Measurements from ENCODE around the gene ELMO1. TPM values are rescaled to one million over a fixed set of nuclear protein-coding genes. Genes with fewer than 3 reads are reported as not detected.

ELMO1 gene
- total and polyA plus RNA-seq, 2 of the 13 experiments (the other 11 are each of a cell fraction or from before 2014, with no cell fraction given): 0.11 to 0.17 TPM

DNA sequence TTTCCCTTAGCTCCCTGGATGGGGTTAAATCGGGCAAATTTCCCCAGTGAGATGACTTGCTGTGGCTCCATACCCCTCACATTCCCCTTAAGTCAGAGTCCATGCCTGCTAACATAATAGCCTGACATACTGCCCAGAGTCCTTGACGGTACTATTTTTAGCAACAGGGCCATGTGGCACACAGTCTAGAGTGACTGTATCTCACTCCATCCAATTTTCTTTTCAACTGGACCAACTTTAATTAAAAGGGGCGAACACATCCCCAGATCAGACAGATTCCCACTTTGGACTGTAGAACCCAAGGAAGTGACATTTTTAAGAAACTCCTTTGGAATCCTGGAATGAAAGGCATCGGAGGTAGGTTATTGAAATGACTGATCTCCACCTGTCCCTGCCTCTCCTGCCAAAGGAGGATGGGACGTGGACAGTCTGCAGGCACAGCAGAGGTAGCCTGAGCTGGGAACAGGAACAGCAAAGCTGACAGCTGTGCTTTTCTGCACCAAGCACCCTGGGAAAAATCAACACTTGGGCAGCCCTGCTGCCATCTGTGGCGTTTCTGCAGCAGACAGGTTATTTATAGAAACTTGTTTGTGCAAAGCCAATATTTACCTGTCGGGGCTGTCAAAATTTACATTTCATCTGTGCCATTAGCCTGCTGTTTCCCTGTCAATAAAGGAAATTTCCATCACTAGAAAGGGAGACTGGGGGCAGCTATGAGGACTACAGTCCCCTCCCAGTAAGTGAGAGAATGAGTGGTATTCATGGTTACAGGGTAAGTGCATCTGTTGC is 502.9 kb downstream of the ELMO1 start (continued):
- TF ChIP-seq SALL2 (CRISPR knock-in tag; IDR thresholded peaks at IDR 0.05): 0 out of 2 replicates have a peak, but pooled peaks have one; percentile 52
- TF ChIP-seq SIX1 (CRISPR knock-in tag; IDR thresholded peaks at IDR 0.05; ENCODE audit: borderline replicate concordance): peak; percentile 64; the same call in 1 of the 2 replicates
- peak; percentile 91 for TF ChIP-seq MIXL1 (CRISPR knock-in tag; IDR thresholded peaks at IDR 0.05)
- peak; percentile 75; the same call in 1 of the 2 replicates for TF ChIP-seq HMG20B (CRISPR knock-in tag; conservative IDR thresholded peaks at IDR 0.05)
- TF ChIP-seq, protein P1, sequence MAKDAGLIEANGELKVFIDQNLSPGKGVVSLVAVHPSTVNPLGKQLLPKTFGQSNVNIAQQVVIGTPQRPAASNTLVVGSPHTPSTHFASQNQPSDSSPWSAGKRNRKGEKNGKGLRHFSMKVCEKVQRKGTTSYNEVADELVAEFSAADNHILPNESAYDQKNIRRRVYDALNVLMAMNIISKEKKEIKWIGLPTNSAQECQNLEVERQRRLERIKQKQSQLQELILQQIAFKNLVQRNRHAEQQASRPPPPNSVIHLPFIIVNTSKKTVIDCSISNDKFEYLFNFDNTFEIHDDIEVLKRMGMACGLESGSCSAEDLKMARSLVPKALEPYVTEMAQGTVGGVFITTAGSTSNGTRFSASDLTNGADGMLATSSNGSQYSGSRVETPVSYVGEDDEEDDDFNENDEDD (CRISPR knock-in tag; IDR thresholded peaks at IDR 0.05; ENCODE audit: borderline replicate concordance): no peak
- TF ChIP-seq, protein P2, sequence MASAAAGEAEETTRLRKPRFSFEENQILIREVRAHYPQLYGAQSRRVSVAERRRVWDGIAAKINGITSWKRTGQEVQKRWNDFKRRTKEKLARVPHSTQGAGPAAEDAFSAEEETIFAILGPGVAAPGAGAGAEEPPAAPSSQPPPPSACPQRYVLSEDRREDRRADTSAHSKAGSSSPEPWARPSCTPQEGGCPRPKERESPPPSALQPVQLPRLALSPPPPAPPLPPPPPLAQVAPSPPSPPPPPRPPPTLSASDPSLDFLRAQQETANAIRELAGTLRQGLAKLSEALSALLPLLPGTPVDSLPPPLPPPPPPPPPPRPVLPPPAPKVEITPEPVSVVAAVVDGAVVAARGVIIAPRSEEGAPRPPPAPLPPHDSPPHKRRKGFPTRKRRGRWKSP (CRISPR knock-in tag; IDR thresholded peaks at IDR 0.05): peak; percentile 80
- TF ChIP-seq NR2C2 (CRISPR knock-in tag; IDR thresholded peaks at IDR 0.05; ENCODE audit: borderline replicate concordance): no peak
- TF ChIP-seq, protein P3, sequence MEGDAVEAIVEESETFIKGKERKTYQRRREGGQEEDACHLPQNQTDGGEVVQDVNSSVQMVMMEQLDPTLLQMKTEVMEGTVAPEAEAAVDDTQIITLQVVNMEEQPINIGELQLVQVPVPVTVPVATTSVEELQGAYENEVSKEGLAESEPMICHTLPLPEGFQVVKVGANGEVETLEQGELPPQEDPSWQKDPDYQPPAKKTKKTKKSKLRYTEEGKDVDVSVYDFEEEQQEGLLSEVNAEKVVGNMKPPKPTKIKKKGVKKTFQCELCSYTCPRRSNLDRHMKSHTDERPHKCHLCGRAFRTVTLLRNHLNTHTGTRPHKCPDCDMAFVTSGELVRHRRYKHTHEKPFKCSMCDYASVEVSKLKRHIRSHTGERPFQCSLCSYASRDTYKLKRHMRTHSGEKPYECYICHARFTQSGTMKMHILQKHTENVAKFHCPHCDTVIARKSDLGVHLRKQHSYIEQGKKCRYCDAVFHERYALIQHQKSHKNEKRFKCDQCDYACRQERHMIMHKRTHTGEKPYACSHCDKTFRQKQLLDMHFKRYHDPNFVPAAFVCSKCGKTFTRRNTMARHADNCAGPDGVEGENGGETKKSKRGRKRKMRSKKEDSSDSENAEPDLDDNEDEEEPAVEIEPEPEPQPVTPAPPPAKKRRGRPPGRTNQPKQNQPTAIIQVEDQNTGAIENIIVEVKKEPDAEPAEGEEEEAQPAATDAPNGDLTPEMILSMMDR (CRISPR knock-in tag; IDR thresholded peaks at IDR 0.05): peak; percentile 32
- TF ChIP-seq, protein P4, sequence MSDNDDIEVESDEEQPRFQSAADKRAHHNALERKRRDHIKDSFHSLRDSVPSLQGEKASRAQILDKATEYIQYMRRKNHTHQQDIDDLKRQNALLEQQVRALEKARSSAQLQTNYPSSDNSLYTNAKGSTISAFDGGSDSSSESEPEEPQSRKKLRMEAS (IDR thresholded peaks at IDR 0.05): peak; percentile 41; the same call in 1 of the 2 replicates
- TF ChIP-seq PCBP2 (optimal IDR thresholded peaks at IDR 0.05; ENCODE audit: low read depth, low read length, poor library complexity, severe bottlenecking): no peak
- TF ChIP-seq, protein P5, sequence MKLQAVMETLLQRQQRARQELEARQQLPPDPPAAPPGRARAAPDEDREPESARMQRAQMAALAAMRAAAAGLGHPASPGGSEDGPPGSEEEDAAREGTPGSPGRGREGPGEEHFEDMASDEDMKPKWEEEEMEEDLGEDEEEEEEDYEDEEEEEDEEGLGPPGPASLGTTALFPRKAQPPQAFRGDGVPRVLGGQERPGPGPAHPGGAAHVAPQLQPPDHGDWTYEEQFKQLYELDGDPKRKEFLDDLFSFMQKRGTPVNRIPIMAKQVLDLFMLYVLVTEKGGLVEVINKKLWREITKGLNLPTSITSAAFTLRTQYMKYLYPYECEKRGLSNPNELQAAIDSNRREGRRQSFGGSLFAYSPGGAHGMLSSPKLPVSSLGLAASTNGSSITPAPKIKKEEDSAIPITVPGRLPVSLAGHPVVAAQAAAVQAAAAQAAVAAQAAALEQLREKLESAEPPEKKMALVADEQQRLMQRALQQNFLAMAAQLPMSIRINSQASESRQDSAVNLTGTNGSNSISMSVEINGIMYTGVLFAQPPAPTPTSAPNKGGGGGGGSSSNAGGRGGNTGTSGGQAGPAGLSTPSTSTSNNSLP (IDR thresholded peaks at IDR 0.05; ENCODE audit: low read depth, low read length): peak; percentile 63; the same call in 1 of the 2 replicates
- TF ChIP-seq POLR2A (IDR thresholded peaks at IDR 0.05; ENCODE audit: insufficient read depth in 1 of 2, low read depth in 2 of 2, low read length in 2 of 2): no peak
- peak; percentile 90; the same call in 1 of the 2 replicates for TF ChIP-seq SMYD3 (CRISPR knock-in tag; IDR thresholded peaks at IDR 0.05)
- TF ChIP-seq REL (CRISPR knock-in tag; conservative IDR thresholded peaks at IDR 0.05): no peak
- peak; percentile 83 for TF ChIP-seq ZNF564 (CRISPR knock-in tag; IDR thresholded peaks at IDR 0.05)
- peak; percentile 84 for TF ChIP-seq GFI1 (CRISPR knock-in tag; IDR thresholded peaks at IDR 0.05; ENCODE audit: borderline replicate concordance)
- peak; percentile 98 for TF ChIP-seq SKI (IDR thresholded peaks at IDR 0.05; ENCODE audit: partially characterized antibody)
- peak; percentile 51; the same call in 1 of the 2 replicates for TF ChIP-seq MIER3 (CRISPR knock-in tag; IDR thresholded peaks at IDR 0.05; ENCODE audit: borderline replicate concordance)
- peak; percentile 61; the same call in 1 of the 2 replicates for TF ChIP-seq CBFB (CRISPR knock-in tag; IDR thresholded peaks at IDR 0.05)
- no peak for TF ChIP-seq IKZF4 (CRISPR knock-in tag; IDR thresholded peaks at IDR 0.05; ENCODE audit: borderline replicate concordance, low read depth, not compliant biosample characterization)
- TF ChIP-seq, protein P6, sequence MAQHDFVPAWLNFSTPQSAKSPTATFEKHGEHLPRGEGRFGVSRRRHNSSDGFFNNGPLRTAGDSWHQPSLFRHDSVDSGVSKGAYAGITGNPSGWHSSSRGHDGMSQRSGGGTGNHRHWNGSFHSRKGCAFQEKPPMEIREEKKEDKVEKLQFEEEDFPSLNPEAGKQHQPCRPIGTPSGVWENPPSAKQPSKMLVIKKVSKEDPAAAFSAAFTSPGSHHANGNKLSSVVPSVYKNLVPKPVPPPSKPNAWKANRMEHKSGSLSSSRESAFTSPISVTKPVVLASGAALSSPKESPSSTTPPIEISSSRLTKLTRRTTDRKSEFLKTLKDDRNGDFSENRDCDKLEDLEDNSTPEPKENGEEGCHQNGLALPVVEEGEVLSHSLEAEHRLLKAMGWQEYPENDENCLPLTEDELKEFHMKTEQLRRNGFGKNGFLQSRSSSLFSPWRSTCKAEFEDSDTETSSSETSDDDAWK (CRISPR knock-in tag; IDR thresholded peaks at IDR 0.05): no peak

All from HepG2 (cell line).